HG03135 (cell line): ENCODE results near the gene CPA2.
"Not testable (repeated sequence)": the region's sequence is repeated elsewhere in the genome, so short reads cannot be mapped to it uniquely, and the experiment has no call there.

Source experiments
- ATAC-seq: cut with Tn5 transposase; IDR thresholded peaks from one replicate; pipeline ENCODE4 v1.9.1; 2021; ENCODE audit warnings: mild to moderate bottlenecking, moderate library complexity; ENCODE audit not compliant: unreplicated experiment

The CPA2 gene

DNA sequence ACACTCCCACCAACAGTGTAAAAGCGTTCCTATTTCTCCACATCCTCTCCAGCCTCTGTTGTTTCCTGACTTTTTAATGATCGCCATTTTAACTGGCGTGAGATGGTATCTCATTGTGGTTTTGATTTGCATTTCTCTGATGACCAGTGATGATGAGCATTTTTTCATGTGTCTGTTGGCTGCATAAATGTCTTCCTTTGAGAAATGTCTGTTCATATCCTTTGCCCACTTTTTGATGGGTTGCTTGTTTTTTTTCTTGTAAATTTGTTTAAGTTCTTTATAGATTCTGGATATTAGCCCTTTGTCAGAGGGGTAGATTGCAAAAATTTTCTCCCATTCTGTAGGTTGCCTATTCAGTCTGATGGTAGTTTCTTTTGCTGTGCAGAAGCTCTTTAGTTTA is 17.0 kb upstream of the CPA2 start:
- not testable (repeated sequence) for ATAC-seq

GRCh38 chr7:130254555-130254954 is 12.1 kb upstream of the CPA2 start:
- no peak for ATAC-seq

- ATAC-seq: no peak
Observed at GRCh38 chr7:130256704-130257103, 10.0 kb upstream of the CPA2 start.

DNA sequence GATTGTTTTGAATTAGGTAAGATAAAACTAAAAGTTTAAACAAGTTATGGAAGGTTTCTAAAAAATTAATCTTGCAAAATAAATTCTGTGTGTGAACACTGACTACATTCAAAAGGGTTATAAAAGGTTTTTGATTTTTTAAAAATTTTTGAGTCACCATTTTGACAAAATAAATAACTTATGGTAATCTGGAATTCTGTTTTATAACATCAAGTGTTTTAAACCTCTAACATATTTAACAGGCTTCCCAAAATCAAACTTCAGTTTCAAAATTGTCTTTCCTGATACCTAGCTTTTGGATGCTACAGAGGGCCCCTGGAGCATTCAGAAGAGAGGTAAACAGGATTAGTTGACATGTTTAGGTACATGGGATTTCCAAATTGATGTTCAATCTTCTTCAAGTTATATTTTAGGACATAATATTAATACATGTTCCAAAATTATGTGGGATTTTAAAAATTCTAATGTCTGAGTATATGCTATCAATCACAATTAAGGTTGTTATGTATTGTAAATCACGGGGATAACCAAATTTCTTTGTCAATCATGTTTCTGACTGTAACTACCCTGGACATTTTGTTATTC is 8.1 kb upstream of the CPA2 start:
- no peak for ATAC-seq

DNA sequence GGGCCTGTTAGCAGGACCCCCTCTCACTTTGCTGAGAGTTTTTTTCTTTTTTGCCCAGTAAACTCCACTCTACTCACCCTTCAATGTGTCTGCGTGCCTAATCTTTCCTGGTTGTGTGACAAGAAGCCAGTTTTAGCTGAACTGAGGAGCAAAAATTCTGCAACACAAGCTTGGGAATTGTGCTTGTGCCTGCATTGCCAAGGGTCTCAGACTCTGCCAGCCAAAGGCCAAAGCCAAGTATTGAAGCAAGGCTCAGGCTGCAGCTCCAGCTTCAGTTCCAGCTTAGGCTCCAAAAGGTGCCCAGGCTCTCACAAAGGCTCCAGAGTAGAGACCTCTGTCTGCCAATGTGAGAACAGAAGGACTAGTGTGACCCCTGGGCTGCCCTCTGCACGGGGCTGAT is 4.2 kb upstream of the CPA2 start:
- no peak for ATAC-seq

DNA sequence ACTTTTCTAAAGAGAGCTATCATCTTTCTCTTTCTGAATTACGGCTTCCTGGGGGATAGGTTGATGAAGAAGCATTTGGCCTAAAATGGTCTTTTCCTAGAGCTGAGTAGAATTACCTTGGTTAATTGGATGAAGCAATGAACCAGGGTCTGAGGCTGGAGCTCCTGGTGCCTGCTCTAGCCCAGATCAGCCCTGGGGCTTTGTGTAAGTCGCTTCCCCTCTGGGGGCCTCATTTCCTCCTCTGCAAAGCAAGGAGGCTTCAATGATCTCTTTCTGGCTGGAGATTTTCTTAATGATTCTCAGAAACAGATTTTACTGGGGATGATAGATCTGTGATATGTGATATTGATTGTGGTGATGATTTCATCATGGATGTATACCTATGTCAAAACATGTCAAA is 3.5 kb upstream of the CPA2 start:
- no peak for ATAC-seq

- ATAC-seq: no peak
Observed at GRCh38 chr7:130266961-130267321, 278 bp downstream of the CPA2 start.

- no peak for ATAC-seq
Observed at GRCh38 chr7:130268463-130269317, 2.0 kb downstream of the CPA2 start.

DNA sequence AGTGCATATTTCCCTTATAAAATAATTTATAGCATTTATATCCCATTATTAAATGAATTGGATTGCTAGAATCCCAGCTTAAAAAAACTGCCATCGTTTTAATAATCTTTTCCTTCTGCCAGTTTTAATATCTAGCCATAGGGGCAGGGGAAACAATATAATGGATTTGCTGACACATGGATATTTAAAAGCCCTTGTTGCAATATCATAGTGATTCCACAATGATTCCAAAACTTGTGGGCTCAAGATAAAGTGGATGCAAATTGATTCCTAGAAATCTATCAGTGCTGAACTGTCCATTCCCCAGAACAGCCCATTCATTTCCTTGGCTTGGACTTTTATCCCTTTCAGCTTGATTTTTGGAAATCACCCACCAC is 2.6 kb downstream of the CPA2 start:
- no peak for ATAC-seq

DNA sequence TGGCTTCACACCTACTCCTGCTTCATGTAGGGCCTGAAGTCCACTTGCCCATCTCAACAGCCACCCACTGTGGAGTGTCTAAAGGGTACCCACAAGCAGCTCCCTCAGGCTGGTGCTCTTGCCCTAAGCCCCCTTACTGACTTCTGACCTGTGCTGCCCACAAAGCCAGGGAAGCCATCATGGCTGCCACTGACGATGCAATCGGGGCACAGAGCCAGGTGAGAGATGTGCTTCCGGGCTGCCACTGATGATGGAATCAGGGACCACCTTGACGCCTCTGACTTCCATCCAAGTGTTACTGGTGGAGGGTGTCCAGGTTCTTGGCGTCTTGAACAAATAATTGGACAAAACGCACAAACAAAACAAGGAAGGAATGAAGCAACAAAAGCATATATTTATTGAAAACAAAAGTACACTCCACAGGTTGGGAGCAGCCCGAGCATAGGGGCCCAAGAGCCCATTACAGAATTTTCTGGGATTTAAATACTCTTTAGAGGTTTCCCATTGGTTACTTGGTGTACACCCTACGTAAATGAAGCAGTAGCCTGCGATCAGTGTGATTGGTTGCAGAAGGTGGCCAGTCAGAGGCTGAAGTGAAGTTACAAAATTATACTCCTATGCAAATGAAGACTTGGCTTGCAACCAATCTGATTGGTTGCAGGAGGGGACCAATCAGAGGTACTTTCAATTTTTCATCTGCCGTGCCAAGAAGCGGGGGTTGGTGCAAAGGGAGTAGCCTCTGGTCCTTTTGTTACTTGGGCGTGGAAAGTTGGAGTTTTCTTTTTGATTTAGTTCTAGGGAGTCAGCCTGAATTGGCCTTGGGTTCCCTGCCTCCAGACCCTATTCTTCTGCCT is 4.5 kb downstream of the CPA2 start:
- ATAC-seq: no peak

- ATAC-seq: no peak
Observed at GRCh38 chr7:130272381-130273080, 5.9 kb downstream of the CPA2 start.

DNA sequence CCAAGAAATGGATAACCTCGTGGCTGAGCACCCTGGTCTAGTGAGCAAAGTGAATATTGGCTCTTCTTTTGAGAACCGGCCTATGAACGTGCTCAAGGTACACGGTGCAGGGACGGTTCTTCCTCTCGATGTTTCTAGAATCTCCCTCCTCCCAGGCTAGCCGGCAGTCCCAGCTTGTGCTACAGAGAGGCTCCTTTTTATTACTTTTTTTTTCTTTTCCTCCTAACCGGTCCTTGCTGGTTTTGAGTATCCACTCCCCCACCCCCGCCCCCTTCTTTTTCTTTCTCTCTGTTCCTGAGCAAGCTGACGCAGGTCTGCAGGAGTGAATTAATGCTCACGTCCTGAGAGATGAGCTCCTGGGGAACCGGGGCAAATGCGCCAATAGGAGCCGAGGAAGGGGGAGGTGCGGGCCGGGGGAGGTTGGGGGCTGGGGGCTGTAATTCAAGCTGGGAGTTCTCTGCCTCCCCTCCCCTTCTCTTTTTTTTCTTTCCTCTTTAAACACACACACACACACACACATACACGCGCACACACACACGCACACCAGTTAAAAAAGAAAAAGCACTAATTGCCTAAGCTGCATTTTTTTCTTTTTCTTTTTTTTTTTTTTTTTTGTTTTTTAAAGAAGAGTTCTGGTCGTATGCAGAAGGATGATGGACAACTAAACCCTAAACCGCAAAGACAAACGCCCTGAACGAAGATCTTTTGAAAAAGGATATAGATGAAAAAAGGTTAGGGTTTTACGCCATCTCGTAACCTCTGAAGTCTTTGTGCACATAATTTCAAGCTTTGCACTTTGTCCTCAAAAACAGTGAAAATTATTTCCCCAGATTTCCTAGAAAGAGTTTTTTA is 6.6 kb downstream of the CPA2 start:
- no peak for ATAC-seq

DNA sequence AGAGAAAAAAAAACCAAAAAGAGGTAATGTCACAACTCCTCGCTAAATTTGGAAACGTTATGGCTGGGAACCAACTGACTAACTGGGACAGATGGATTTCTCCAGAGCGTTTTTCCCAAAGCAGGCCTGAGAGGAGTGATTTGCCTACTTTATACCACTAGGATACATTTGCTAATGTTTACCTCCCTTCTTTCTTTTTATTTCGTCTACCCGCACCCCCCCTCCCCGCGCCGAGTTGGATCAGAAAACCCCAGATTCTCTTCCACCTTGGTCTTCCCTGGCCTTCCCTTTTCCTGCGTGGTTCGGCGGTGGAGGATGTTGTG is 7.2 kb downstream of the CPA2 start:
- no peak for ATAC-seq

GRCh38 chr7:130274296-130274695 is 7.6 kb downstream of the CPA2 start:
- no peak for ATAC-seq

DNA sequence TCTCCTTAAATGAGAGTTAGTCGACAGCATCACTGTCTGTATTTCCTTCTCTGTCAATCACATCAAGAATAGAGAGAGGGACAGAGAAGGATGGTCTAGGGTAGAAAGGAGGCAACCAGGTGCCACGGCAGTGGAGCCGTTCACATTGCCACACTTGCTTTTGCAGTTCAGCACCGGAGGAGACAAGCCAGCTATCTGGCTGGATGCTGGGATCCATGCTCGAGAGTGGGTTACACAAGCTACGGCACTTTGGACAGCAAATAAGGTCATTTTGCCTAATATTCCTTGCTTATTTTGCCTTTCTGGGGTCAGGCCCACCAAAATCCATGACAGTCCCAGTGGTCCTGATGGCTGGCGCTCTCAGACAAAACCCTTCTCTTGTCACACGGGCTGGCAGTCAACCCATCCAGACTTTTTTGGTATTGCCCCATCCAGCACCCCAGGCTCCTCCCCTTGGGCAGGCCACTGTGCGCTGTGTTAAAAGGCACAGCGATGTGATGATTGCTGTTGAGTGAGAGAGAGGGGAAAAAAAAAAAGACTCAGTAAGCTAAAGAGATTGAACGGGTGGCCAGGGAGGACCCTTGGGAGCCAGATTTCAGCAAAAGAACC is 8.4 kb downstream of the CPA2 start:
- ATAC-seq: no peak

- no peak for ATAC-seq
Observed at GRCh38 chr7:130275826-130276297, 9.2 kb downstream of the CPA2 start.

DNA sequence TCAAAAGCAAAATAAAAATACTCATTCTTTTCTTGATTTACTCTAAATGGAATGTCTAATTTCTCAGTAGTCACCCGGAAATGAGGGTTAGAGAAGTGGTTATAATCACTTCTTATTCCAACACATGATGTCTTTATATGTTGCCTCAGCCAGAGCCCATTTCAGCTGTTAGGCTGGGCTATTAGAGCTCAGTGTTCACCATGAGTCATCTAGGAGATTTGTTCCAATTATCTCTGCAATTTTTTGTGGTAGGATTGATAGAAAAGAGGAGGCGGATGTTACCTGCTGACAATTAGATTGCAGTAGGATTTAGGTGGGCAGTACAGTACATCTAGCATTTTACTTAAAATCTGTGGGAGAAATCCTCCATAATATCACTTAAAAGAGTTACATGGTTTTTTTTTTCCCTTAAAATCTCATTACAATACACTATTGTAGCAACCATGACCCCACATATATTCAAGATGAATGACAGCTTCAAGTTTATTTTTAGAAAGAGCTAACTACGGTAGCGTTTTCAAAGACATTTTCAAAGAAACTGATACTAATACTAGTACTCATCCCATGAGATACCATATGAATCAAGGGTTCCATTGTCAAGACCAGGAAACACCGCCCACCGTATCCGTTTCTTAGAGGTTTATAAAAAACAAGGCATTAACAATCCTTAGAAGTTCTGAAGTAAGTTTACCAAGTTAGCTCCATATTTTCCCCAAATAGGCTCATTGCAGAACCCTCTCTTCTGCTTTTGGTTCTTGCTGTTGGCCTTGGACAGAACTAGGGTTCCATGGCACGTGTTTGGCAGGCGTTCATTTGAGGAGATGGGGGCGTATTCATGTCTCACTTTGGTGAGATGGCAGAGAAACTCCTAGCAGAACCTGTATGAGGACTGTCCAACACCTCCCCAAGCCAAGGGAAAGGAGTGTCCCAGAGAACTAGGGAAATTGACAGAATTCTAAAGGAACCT is 10.4 kb downstream of the CPA2 start:
- no peak for ATAC-seq

GRCh38 chr7:130277763-130278643 is 11.3 kb downstream of the CPA2 start:
- ATAC-seq: no peak
